ENCODE results near the gene TTC24. TPM values are rescaled to one million over a fixed set of nuclear protein-coding genes. Genes with fewer than 3 reads are reported as not detected.

Gene TTC24
- total and polyA plus RNA-seq, 10 of the 15 experiments (the other 5 are each of a cell fraction or from before 2014, with no cell fraction given): 0.05 to 6.4 (median 2.9) TPM; not detected in 1

DNA sequence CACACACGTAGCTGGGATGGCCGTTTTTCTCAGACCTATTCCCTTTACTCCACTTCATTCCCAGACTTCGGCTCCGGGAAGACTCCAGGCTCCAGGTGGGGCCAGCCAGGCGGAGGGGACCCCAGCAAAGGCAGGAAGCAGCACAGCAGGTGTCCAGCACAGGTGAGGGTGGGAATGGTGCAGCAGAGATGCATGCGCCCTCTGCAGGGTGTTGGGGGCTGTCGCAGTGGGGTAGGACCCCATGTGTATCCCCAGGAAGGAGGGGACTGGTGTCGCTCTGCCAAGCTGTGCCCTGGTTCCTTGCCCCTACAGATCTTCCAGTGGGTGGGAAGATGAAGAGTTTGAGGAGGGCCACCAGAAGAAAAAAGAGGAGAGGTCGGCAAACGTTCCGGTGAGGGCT lies 5.3 kb downstream of the TTC24 start:
- TF ChIP-seq, protein P1, sequence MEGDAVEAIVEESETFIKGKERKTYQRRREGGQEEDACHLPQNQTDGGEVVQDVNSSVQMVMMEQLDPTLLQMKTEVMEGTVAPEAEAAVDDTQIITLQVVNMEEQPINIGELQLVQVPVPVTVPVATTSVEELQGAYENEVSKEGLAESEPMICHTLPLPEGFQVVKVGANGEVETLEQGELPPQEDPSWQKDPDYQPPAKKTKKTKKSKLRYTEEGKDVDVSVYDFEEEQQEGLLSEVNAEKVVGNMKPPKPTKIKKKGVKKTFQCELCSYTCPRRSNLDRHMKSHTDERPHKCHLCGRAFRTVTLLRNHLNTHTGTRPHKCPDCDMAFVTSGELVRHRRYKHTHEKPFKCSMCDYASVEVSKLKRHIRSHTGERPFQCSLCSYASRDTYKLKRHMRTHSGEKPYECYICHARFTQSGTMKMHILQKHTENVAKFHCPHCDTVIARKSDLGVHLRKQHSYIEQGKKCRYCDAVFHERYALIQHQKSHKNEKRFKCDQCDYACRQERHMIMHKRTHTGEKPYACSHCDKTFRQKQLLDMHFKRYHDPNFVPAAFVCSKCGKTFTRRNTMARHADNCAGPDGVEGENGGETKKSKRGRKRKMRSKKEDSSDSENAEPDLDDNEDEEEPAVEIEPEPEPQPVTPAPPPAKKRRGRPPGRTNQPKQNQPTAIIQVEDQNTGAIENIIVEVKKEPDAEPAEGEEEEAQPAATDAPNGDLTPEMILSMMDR (IDR thresholded peaks at IDR 0.05 in 2 of 3, conservative IDR thresholded peaks at IDR 0.05 in 1 of 3; ENCODE audit: control insufficient read depth in 2 of 3, extremely low read depth in 1 of 3, insufficient read depth in 1 of 3, low read depth in 3 of 3, low read length in 3 of 3): peak; percentile 39 to 63 (median 43); a peak in 5 of 6 replicates
- TF ChIP-seq BCL11A (IDR thresholded peaks at IDR 0.05; ENCODE audit: low read depth, low read length): no peak
- no peak for TF ChIP-seq ZSCAN29 (IDR thresholded peaks at IDR 0.05)
- TF ChIP-seq RAD21 (IDR thresholded peaks at IDR 0.05; ENCODE audit: insufficient read depth, low read depth, low read length): peak; percentile 11; the same call in 1 of the 2 replicates
- TF ChIP-seq ATF7 (IDR thresholded peaks at IDR 0.05; ENCODE audit: low read depth): no peak
- peak; percentile 29; the same call in 1 of the 2 replicates for TF ChIP-seq SMC3 (IDR thresholded peaks at IDR 0.05; ENCODE audit: borderline replicate concordance, low read length)
- Histone ChIP-seq H3K4me3 (no peak overlapping the region), H3K79me2 (ENCODE audit: control insufficient read depth, insufficient read depth, low read length) (no peaks in the 10 kb centered on the region), H2AFZ (ENCODE audit: control insufficient read depth, low read depth, low read length) (no peak overlapping the region), H4K20me1 (ENCODE audit: control insufficient read depth, insufficient read depth) (no peaks in the 10 kb centered on the region), H3K4me1 (ENCODE audit: control insufficient read depth, insufficient read depth, low read length) (peaks cover 16% of the 10 kb centered on the region), H3K9ac (ENCODE audit: control insufficient read depth, insufficient read depth, low read length) (no peak overlapping the region), H3K36me3 (ENCODE audit: control insufficient read depth in 2 of 2, insufficient read depth in 2 of 2, low read length in 1 of 2) (no peaks in the 10 kb centered on the region), H3K4me2 (ENCODE audit: control insufficient read depth, insufficient read depth) (no peak overlapping the region), H3K27me3 (replicated peaks in 1 of 2; ENCODE audit: control insufficient read depth in 2 of 2, insufficient read depth in 2 of 2, low read length in 1 of 2) (no peaks in the 10 kb centered on the region; a peak in 1 of 4 replicates), H3K27ac (ENCODE audit: control insufficient read depth, insufficient read depth) (no peak overlapping the region), H3K9me3 (replicated peaks; ENCODE audit: control insufficient read depth, insufficient read depth, low read length) (no peaks in the 10 kb centered on the region)
- FAIRE-seq (no peak), DNase-seq (ENCODE audit: low read depth, low spot score) (no peak), ATAC-seq (peak; percentile 90)
- no TSS peak for BruUV-seq (replicated peaks)
- in situ Hi-C loops (cut with MboI): no loop called here
- ChIA-PET CTCF (interaction anchor here (0.6 to 4.6 kb wide), 13 partner anchors 13 to 139 kb away, joined by 3 to 40 read pairs (median 3); partner anchors contain the start of gene GPATCH4), POLR2A (no interaction called here), SMC1A (ENCODE audit: uncharacterized antibody, unreplicated experiment) (interaction anchor here (1.0 to 3.5 kb wide), 5 partner anchors 15 to 127 kb away, joined by 3 to 22 read pairs (median 5); no protein-coding TSS in a partner anchor), RAD21 (ENCODE audit: unreplicated experiment) (interaction anchor here (0.8 to 1.1 kb wide), 4 partner anchors 24 to 127 kb away, joined by 3 to 5 read pairs (median 3); no protein-coding TSS in a partner anchor)
- 36% methylated on average over 11 of the region's 11 CpGs for WGBS (ENCODE audit: insufficient coverage, insufficient replicate concordance, low lambda C conversion rate, missing lambda C conversion rate)
- intact Hi-C loops (cut with micrococcal nuclease; ENCODE audit: unreplicated experiment): loop anchor here (1.0 to 2.0 kb wide), 2 partner anchors 23 to 128 kb away; no protein-coding TSS in a partner anchor

All from GM12878 (cell line).